Measurements from ENCODE around the gene FBXO21.
"Not testable (repeated sequence)": the region's sequence is repeated elsewhere in the genome, so short reads cannot be mapped to it uniquely, and the experiment has no call there.

Gene FBXO21

GRCh38 chr12:117109943-117110635 lies 80.2 kb downstream of the FBXO21 start:
- Histone ChIP-seq H2AFZ (ENCODE audit: insufficient read depth, low read length, poor library complexity) (no peak overlapping the region), H3K23ac (ENCODE audit: low read length) (no peak overlapping the region), H4K12ac (ENCODE audit: low read depth, low read length) (no peak overlapping the region), H3K36me3 (ENCODE audit: control insufficient read depth in 1 of 2, insufficient read depth in 2 of 2, low read length in 2 of 2) (no peaks in the 10 kb centered on the region), H2BK5ac (ENCODE audit: low read depth, low read length, poor library complexity) (no peak overlapping the region), H3K4ac (ENCODE audit: low read depth, low read length) (no peak overlapping the region), H3K14ac (ENCODE audit: low read length) (no peak overlapping the region), H2BK120ac (ENCODE audit: insufficient read depth, low read length, poor library complexity) (no peak overlapping the region), H4K8ac (ENCODE audit: low read depth, low read length) (no peak overlapping the region), H3K27ac (ENCODE audit: low read depth, low read length) (no peak overlapping the region), H3K27me3 (ENCODE audit: insufficient read depth, low read length) (no peaks in the 10 kb centered on the region), H2BK12ac (ENCODE audit: low read length) (no peak overlapping the region), H3K4me2 (ENCODE audit: low read length) (no peak overlapping the region), H3K4me3 (ENCODE audit: low read depth, low read length) (no peak overlapping the region), H3K79me1 (ENCODE audit: low read length) (no peaks in the 10 kb centered on the region), H4K91ac (ENCODE audit: low read depth, low read length) (no peak overlapping the region), H3K4me1 (ENCODE audit: control insufficient read depth in 1 of 2, insufficient read depth in 2 of 2, low read length in 2 of 2) (peaks cover 0 to 4% of the 10 kb centered on the region in 2 experiments), H2AK5ac (ENCODE audit: low read length) (no peak overlapping the region), H3K9ac (ENCODE audit: low read length) (no peak overlapping the region), H3K18ac (ENCODE audit: low read length) (no peak overlapping the region), H3K79me2 (ENCODE audit: control insufficient read depth, insufficient read depth, low read length, poor library complexity) (no peaks in the 10 kb centered on the region), H3K9me3 (ENCODE audit: insufficient read depth, low read depth, low read length) (no peaks in the 10 kb centered on the region)
- no peak for DNase-seq
- no CpG with 5 or more reads among the region's 8 CpGs for WGBS (ENCODE audit: extremely low coverage, insufficient coverage, insufficient read length)

GRCh38 chr12:117105902-117106301 lies 84.4 kb downstream of the FBXO21 start:
- H2AFZ ChIP-seq (ENCODE audit: insufficient read depth, low read length, poor library complexity) = no peak overlapping the region
- no peak overlapping the region for H3K4me2 ChIP-seq (ENCODE audit: low read length)
- no peak overlapping the region for H2BK120ac ChIP-seq (ENCODE audit: insufficient read depth, low read length, poor library complexity)
- no peaks in the 10 kb centered on the region for H3K27me3 ChIP-seq (ENCODE audit: insufficient read depth, low read length)
- no peaks in the 10 kb centered on the region for H3K4me1 ChIP-seq (ENCODE audit: control insufficient read depth in 1 of 2, insufficient read depth in 2 of 2, low read length in 2 of 2)
- H3K4ac ChIP-seq (ENCODE audit: low read depth, low read length) = no peak overlapping the region
- H3K18ac ChIP-seq (ENCODE audit: low read length) = no peak overlapping the region
- H3K14ac ChIP-seq (ENCODE audit: low read length) = no peak overlapping the region
- no peak overlapping the region for H3K9ac ChIP-seq (ENCODE audit: low read length)
- no peaks in the 10 kb centered on the region for H3K79me1 ChIP-seq (ENCODE audit: low read length)
- WGBS (ENCODE audit: extremely low coverage, insufficient coverage, insufficient read length) = no CpG with 5 or more reads among the region's 12 CpGs
- no peak overlapping the region for H3K23ac ChIP-seq (ENCODE audit: low read length)
- H3K4me3 ChIP-seq (ENCODE audit: low read depth, low read length) = no peak overlapping the region
- no peaks in the 10 kb centered on the region for H3K36me3 ChIP-seq (ENCODE audit: control insufficient read depth in 1 of 2, insufficient read depth in 2 of 2, low read length in 2 of 2)
- no peaks in the 10 kb centered on the region for H3K79me2 ChIP-seq (ENCODE audit: control insufficient read depth, insufficient read depth, low read length, poor library complexity)
- no peak overlapping the region for H2BK12ac ChIP-seq (ENCODE audit: low read length)
- no peak overlapping the region for H3K27ac ChIP-seq (ENCODE audit: low read depth, low read length)
- H2AK5ac ChIP-seq (ENCODE audit: low read length) = no peak overlapping the region
- no peak overlapping the region for H4K12ac ChIP-seq (ENCODE audit: low read depth, low read length)
- no peak overlapping the region for H2BK5ac ChIP-seq (ENCODE audit: low read depth, low read length, poor library complexity)
- H4K8ac ChIP-seq (ENCODE audit: low read depth, low read length) = no peak overlapping the region
- no peak for DNase-seq
- no peaks in the 10 kb centered on the region for H3K9me3 ChIP-seq (ENCODE audit: insufficient read depth, low read depth, low read length)
- H4K91ac ChIP-seq (ENCODE audit: low read depth, low read length) = no peak overlapping the region

GRCh38 chr12:117104003-117104402 lies 86.3 kb downstream of the FBXO21 start:
- not testable (repeated sequence) for H3K9ac ChIP-seq (ENCODE audit: low read length); H3K79me2 ChIP-seq (ENCODE audit: control insufficient read depth, insufficient read depth, low read length, poor library complexity); H3K23ac ChIP-seq (ENCODE audit: low read length); H3K14ac ChIP-seq (ENCODE audit: low read length); H2BK12ac ChIP-seq (ENCODE audit: low read length); H3K27ac ChIP-seq (ENCODE audit: low read depth, low read length); H3K4me1 ChIP-seq (ENCODE audit: control insufficient read depth in 1 of 2, insufficient read depth in 2 of 2, low read length in 2 of 2); H3K27me3 ChIP-seq (ENCODE audit: insufficient read depth, low read length); H3K4me3 ChIP-seq (ENCODE audit: low read depth, low read length); H3K79me1 ChIP-seq (ENCODE audit: low read length); H3K4me2 ChIP-seq (ENCODE audit: low read length); H4K8ac ChIP-seq (ENCODE audit: low read depth, low read length); H3K9me3 ChIP-seq (ENCODE audit: insufficient read depth, low read depth, low read length); DNase-seq; H4K12ac ChIP-seq (ENCODE audit: low read depth, low read length); H3K4ac ChIP-seq (ENCODE audit: low read depth, low read length); H2AK5ac ChIP-seq (ENCODE audit: low read length); H2BK120ac ChIP-seq (ENCODE audit: insufficient read depth, low read length, poor library complexity); H3K18ac ChIP-seq (ENCODE audit: low read length); H2AFZ ChIP-seq (ENCODE audit: insufficient read depth, low read length, poor library complexity); H2BK5ac ChIP-seq (ENCODE audit: low read depth, low read length, poor library complexity); H3K36me3 ChIP-seq (ENCODE audit: control insufficient read depth in 1 of 2, insufficient read depth in 2 of 2, low read length in 2 of 2); H4K91ac ChIP-seq (ENCODE audit: low read depth, low read length)
- no CpG with 5 or more reads among the region's 2 CpGs for WGBS (ENCODE audit: extremely low coverage, insufficient coverage, insufficient read length)

GRCh38 chr12:117102800-117103181 lies 87.5 kb downstream of the FBXO21 start:
- DNase-seq = no peak
- no peak overlapping the region for H3K9ac ChIP-seq (ENCODE audit: low read length)
- no peaks in the 10 kb centered on the region for H3K79me2 ChIP-seq (ENCODE audit: control insufficient read depth, insufficient read depth, low read length, poor library complexity)
- H3K4me1 ChIP-seq (ENCODE audit: control insufficient read depth in 1 of 2, insufficient read depth in 2 of 2, low read length in 2 of 2) = peaks cover 6 to 9% of the 10 kb centered on the region in 2 experiments
- H2BK5ac ChIP-seq (ENCODE audit: low read depth, low read length, poor library complexity) = no peak overlapping the region
- H3K18ac ChIP-seq (ENCODE audit: low read length) = no peak overlapping the region
- H3K4me3 ChIP-seq (ENCODE audit: low read depth, low read length) = no peak overlapping the region
- no peak overlapping the region for H4K8ac ChIP-seq (ENCODE audit: low read depth, low read length)
- no peak overlapping the region for H2BK120ac ChIP-seq (ENCODE audit: insufficient read depth, low read length, poor library complexity)
- peaks cover 8% of the 10 kb centered on the region for H3K9me3 ChIP-seq (ENCODE audit: insufficient read depth, low read depth, low read length)
- WGBS (ENCODE audit: extremely low coverage, insufficient coverage, insufficient read length) = no CpG with 5 or more reads among the region's 3 CpGs
- H3K23ac ChIP-seq (ENCODE audit: low read length) = no peak overlapping the region
- H3K4me2 ChIP-seq (ENCODE audit: low read length) = no peak overlapping the region
- no peak overlapping the region for H3K14ac ChIP-seq (ENCODE audit: low read length)
- no peak overlapping the region for H4K91ac ChIP-seq (ENCODE audit: low read depth, low read length)
- H2BK12ac ChIP-seq (ENCODE audit: low read length) = no peak overlapping the region
- no peaks in the 10 kb centered on the region for H3K36me3 ChIP-seq (ENCODE audit: control insufficient read depth in 1 of 2, insufficient read depth in 2 of 2, low read length in 2 of 2)
- H2AK5ac ChIP-seq (ENCODE audit: low read length) = no peak overlapping the region
- H3K27ac ChIP-seq (ENCODE audit: low read depth, low read length) = no peak overlapping the region
- no peak overlapping the region for H4K12ac ChIP-seq (ENCODE audit: low read depth, low read length)
- H3K4ac ChIP-seq (ENCODE audit: low read depth, low read length) = no peak overlapping the region
- no peaks in the 10 kb centered on the region for H3K79me1 ChIP-seq (ENCODE audit: low read length)
- no peak overlapping the region for H2AFZ ChIP-seq (ENCODE audit: insufficient read depth, low read length, poor library complexity)
- H3K27me3 ChIP-seq (ENCODE audit: insufficient read depth, low read length) = peaks cover 20% of the 10 kb centered on the region

All from trophoblast cell (in vitro differentiated cells and primary cell).